ENCODE results near the gene SERPINH1. TPM values are rescaled to one million over a fixed set of nuclear protein-coding genes. Genes with fewer than 3 reads are reported as not detected.

Gene SERPINH1
- polyA plus RNA-seq, 2 of the 4 experiments (the other 2 are of a cell fraction) = 70.7 to 162 TPM

DNA sequence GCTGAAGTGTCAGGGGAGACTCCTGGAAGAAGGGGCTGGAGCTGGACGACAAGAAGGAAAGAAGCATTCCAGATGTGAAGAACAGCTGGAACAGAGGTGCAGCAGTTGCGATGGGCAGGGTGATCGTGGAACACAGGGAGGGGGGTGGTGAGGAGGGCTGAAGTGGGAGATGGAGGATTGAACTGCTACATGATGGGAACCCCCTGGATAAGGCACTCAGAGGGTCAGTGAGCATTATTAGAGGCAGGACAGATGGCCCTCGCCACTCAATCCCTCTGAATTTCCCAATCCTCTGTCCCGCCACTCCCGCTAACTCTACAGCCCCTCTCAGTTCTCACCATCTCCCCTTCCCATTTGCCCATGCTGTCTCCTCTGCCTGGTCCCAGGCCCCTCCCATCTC, 14.0 kb downstream of the SERPINH1 start:
- Histone ChIP-seq H3K4me2 (no peak overlapping the region), H3K27ac (no peak overlapping the region), H3K9me3 (no peaks in the 10 kb centered on the region), H3K4me1 (peaks cover 9% of the 10 kb centered on the region; the same call in 2 of the 3 replicates), H3K4me3 (no peak overlapping the region)
- ATAC-seq (no peak), FAIRE-seq (no peak), DNase-seq (ENCODE audit: low read depth in 1 of 2, low spot score in 1 of 2) (no peak)
- WGBS (ENCODE audit: missing lambda C conversion rate) = 93% methylated on average over 6 of the region's 6 CpGs
- TF ChIP-seq EHF (CRISPR knock-in tag; IDR thresholded peaks at IDR 0.05) = no peak
- TF ChIP-seq PBX3 (IDR thresholded peaks at IDR 0.05) = no peak
- POLR2A ChIA-PET = interaction anchor here (4.1 kb wide), 1 partner anchor 13 kb away, joined by 24 read pairs; the partner anchor contains the start of gene SERPINH1
- CTCF ChIA-PET = interaction anchor here (0.6 to 7.1 kb wide), 13 partner anchors 10 to 1614 kb away, joined by 3 to 137 read pairs (median 3); partner anchors contain the start of gene SERPINH1

GRCh38 chr11:75576499-75576918, 14.5 kb downstream of the SERPINH1 start:
- FAIRE-seq = no peak
- no peaks in the 10 kb centered on the region for H3K9me3 ChIP-seq
- 48% methylated on average over 8 of the region's 8 CpGs for WGBS (ENCODE audit: missing lambda C conversion rate)
- CTCF ChIA-PET = interaction anchor here (0.6 to 7.1 kb wide), 13 partner anchors 9 to 1613 kb away, joined by 3 to 137 read pairs (median 3); partner anchors contain the start of gene SERPINH1
- H3K4me3 ChIP-seq = no peak overlapping the region
- ATAC-seq = peak in 1 of 2 experiments; percentile 37; a peak in 3 of 6 replicates
- H3K4me2 ChIP-seq = peak overlapping the region; percentile 42
- TF ChIP-seq, protein P1, sequence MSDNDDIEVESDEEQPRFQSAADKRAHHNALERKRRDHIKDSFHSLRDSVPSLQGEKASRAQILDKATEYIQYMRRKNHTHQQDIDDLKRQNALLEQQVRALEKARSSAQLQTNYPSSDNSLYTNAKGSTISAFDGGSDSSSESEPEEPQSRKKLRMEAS (IDR thresholded peaks at IDR 0.05) = peak; percentile 71
- no peak for TF ChIP-seq RARB (CRISPR knock-in tag; IDR thresholded peaks at IDR 0.05)
- TF ChIP-seq, protein P2, sequence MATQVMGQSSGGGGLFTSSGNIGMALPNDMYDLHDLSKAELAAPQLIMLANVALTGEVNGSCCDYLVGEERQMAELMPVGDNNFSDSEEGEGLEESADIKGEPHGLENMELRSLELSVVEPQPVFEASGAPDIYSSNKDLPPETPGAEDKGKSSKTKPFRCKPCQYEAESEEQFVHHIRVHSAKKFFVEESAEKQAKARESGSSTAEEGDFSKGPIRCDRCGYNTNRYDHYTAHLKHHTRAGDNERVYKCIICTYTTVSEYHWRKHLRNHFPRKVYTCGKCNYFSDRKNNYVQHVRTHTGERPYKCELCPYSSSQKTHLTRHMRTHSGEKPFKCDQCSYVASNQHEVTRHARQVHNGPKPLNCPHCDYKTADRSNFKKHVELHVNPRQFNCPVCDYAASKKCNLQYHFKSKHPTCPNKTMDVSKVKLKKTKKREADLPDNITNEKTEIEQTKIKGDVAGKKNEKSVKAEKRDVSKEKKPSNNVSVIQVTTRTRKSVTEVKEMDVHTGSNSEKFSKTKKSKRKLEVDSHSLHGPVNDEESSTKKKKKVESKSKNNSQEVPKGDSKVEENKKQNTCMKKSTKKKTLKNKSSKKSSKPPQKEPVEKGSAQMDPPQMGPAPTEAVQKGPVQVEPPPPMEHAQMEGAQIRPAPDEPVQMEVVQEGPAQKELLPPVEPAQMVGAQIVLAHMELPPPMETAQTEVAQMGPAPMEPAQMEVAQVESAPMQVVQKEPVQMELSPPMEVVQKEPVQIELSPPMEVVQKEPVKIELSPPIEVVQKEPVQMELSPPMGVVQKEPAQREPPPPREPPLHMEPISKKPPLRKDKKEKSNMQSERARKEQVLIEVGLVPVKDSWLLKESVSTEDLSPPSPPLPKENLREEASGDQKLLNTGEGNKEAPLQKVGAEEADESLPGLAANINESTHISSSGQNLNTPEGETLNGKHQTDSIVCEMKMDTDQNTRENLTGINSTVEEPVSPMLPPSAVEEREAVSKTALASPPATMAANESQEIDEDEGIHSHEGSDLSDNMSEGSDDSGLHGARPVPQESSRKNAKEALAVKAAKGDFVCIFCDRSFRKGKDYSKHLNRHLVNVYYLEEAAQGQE (IDR thresholded peaks at IDR 0.05) = no peak
- TF ChIP-seq RCOR1 (IDR thresholded peaks at IDR 0.05; ENCODE audit: low read depth, low read length) = no peak
- DNase-seq (ENCODE audit: low read depth in 1 of 2, low spot score in 1 of 2) = peak in 1 of 2 experiments; percentile 70
- POLR2A ChIA-PET = interaction anchor here (4.1 kb wide), 1 partner anchor 14 kb away, joined by 24 read pairs; the partner anchor contains the start of gene SERPINH1
- no peak overlapping the region for H3K27ac ChIP-seq
- H3K4me1 ChIP-seq = peaks cover 9% of the 10 kb centered on the region; the same call in 2 of the 3 replicates

DNA sequence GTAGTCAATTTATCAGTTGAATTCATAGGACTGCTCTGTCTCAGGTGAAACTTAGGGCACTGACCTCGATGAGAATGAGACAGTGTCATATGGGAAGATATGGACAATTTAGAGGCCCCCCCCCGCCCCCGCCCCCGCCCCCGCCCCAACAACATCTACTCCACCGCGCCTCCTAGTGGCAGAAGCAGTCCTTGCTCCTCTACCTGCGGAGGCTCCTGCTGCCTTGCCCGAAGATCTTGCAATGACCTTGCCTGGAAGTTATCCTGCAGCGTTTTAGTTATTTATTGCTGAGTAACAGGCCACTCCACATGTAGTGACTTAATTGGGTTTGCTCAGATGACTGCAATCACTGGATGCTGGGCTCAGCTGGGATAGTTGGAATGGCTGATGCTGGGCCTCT, 15.2 kb downstream of the SERPINH1 start:
- H3K9me3 ChIP-seq = no peaks in the 10 kb centered on the region
- CTCF ChIA-PET = interaction anchor here (0.6 to 7.1 kb wide), 16 partner anchors 9 to 133 kb away, joined by 3 to 137 read pairs (median 4); partner anchors contain the start of gene SERPINH1
- H3K4me2 ChIP-seq = no peak overlapping the region
- no peak overlapping the region for H3K27ac ChIP-seq
- peak; percentile 37 to 61 for DNase-seq (ENCODE audit: low read depth in 1 of 2, low spot score in 1 of 2)
- peak; percentile 42 to 59; a peak in 4 of 6 replicates for ATAC-seq
- WGBS (ENCODE audit: missing lambda C conversion rate) = 21% methylated on average over 6 of the region's 10 CpGs
- H3K4me1 ChIP-seq = peaks cover 9% of the 10 kb centered on the region; the same call in 2 of the 3 replicates
- no peak overlapping the region for H3K4me3 ChIP-seq
- peak; percentile 30 to 42; a peak in 3 of 5 replicates for TF ChIP-seq RAD21 (conservative IDR thresholded peaks at IDR 0.05 in 1 of 2, IDR thresholded peaks at IDR 0.05 in 1 of 2)
- TF ChIP-seq SMC3 (IDR thresholded peaks at IDR 0.05) = peak; percentile 69
- no peak for TF ChIP-seq POLR2A (IDR thresholded peaks at IDR 0.05; ENCODE audit: low read length)
- TF ChIP-seq, protein P3, sequence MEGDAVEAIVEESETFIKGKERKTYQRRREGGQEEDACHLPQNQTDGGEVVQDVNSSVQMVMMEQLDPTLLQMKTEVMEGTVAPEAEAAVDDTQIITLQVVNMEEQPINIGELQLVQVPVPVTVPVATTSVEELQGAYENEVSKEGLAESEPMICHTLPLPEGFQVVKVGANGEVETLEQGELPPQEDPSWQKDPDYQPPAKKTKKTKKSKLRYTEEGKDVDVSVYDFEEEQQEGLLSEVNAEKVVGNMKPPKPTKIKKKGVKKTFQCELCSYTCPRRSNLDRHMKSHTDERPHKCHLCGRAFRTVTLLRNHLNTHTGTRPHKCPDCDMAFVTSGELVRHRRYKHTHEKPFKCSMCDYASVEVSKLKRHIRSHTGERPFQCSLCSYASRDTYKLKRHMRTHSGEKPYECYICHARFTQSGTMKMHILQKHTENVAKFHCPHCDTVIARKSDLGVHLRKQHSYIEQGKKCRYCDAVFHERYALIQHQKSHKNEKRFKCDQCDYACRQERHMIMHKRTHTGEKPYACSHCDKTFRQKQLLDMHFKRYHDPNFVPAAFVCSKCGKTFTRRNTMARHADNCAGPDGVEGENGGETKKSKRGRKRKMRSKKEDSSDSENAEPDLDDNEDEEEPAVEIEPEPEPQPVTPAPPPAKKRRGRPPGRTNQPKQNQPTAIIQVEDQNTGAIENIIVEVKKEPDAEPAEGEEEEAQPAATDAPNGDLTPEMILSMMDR (IDR thresholded peaks at IDR 0.05) = peak; percentile 47
- FAIRE-seq = no peak
- POLR2A ChIA-PET = no interaction called here

GRCh38 chr11:75578977-75579376, 16.9 kb downstream of the SERPINH1 start:
- ATAC-seq = no peak
- TF ChIP-seq FOSL2 (IDR thresholded peaks at IDR 0.05) (no peak), FOSL2 (CRISPR knock-in tag; IDR thresholded peaks at IDR 0.05) (no peak), SMC3 (IDR thresholded peaks at IDR 0.05) (no peak), KDM5A (IDR thresholded peaks at IDR 0.05) (no peak), EP300 (IDR thresholded peaks at IDR 0.05) (no peak), ZFP36 (IDR thresholded peaks at IDR 0.05; ENCODE audit: borderline replicate concordance, partially characterized antibody) (no peak), HOXB5 (CRISPR knock-in tag; IDR thresholded peaks at IDR 0.05) (no peak), POLR2A (IDR thresholded peaks at IDR 0.05; ENCODE audit: low read length) (no peak)
- TF ChIP-seq, protein P4, sequence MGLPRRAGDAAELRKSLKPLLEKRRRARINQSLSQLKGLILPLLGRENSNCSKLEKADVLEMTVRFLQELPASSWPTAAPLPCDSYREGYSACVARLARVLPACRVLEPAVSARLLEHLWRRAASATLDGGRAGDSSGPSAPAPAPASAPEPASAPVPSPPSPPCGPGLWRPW (IDR thresholded peaks at IDR 0.05) = no peak
- TF ChIP-seq, protein P3 (IDR thresholded peaks at IDR 0.05) = no peak
- Histone ChIP-seq H3K4me3 (no peak overlapping the region), H3K27ac (no peak overlapping the region), H3K9me3 (no peaks in the 10 kb centered on the region), H3K4me2 (no peak overlapping the region), H3K4me1 (peaks cover 9% of the 10 kb centered on the region; the same call in 2 of the 3 replicates)
- FAIRE-seq = no peak
- ChIA-PET CTCF (interaction anchor here (1.5 to 4.0 kb wide), 3 partner anchors 17 to 134 kb away, joined by 4 to 16 read pairs (median 5); no protein-coding TSS in a partner anchor), POLR2A (no interaction called here)
- 11% methylated on average over 1 of the region's 1 CpG for WGBS (ENCODE audit: missing lambda C conversion rate)
- DNase-seq (ENCODE audit: low read depth in 1 of 2, low spot score in 1 of 2) = no peak
